GM23338 (cell line): ENCODE data around the gene WFDC9. TPM values are rescaled to one million over a fixed set of nuclear protein-coding genes. Genes with fewer than 3 reads are reported as not detected.
A peak's percentile ranks its signal among the peaks of the same experiment; 100 is the strongest.

Experiments
- ATAC-seq: fragments of 200-7000 bp; cut with Tn5 transposase; 3 replicates; pipeline ENCODE4 v1.9.1; 2020
- DNase-seq: peaks from one replicate; pipeline ENCODE4 v3.0.0-alpha.2; 2015; ENCODE audit warnings: low spot score
- H2AFZ ChIP-seq: fragments of 200-600 bp; sonication (generic); 2 replicates; pipeline ENCODE4 v1.8.0; 2016; ENCODE audit warnings: antibody characterized with exemption, mild to moderate bottlenecking, moderate library complexity
- H3F3A ChIP-seq: fragments of 200-600 bp; sonication (generic); replicated peaks from 2 replicates; pipeline ENCODE4 v1.8.0; 2017; ENCODE audit warnings: antibody characterized with exemption, mixed run types, low read depth
- H3K27ac ChIP-seq: fragments of 200-600 bp; sonication (generic); 2 replicates; pipeline ENCODE4 v1.6.1; 2016; ENCODE audit warnings: low read depth
- H3K27me3 ChIP-seq: fragments of 200-600 bp; sonication (generic); 2 replicates; pipeline ENCODE4 v1.8.0; 2016; ENCODE audit warnings: mild to moderate bottlenecking, mixed run types, moderate library complexity; ENCODE audit not compliant: insufficient read depth
- H3K36me3 ChIP-seq: fragments of 200-600 bp; sonication (generic); 2 replicates; pipeline ENCODE4 v1.8.0; 2016; ENCODE audit warnings: mild to moderate bottlenecking; ENCODE audit not compliant: insufficient read depth
- H3K4me1 ChIP-seq: fragments of 200-600 bp; sonication (generic); 2 replicates; pipeline ENCODE4 v1.8.0; 2016; ENCODE audit warnings: mild to moderate bottlenecking, moderate library complexity; ENCODE audit not compliant: insufficient read depth
- H3K4me2 ChIP-seq: fragments of 200-600 bp; sonication (generic); 2 replicates; pipeline ENCODE4 v1.7.1; 2017; ENCODE audit warnings: mixed run types
- H3K4me3 ChIP-seq: fragments of 200-600 bp; sonication (generic); 2 replicates; pipeline ENCODE4 v1.6.1; 2016; ENCODE audit warnings: mixed run types
- H3K79me2 ChIP-seq: fragments of 200-600 bp; sonication (generic); replicated peaks from 2 replicates; pipeline ENCODE4 v1.8.0; 2017; ENCODE audit warnings: mild to moderate bottlenecking; ENCODE audit not compliant: insufficient read depth
- H3K9me2 ChIP-seq: fragments of 200-600 bp; sonication (generic); 2 replicates; pipeline ENCODE4 v1.8.0; 2017; ENCODE audit not compliant: insufficient read depth
- H4K20me1 ChIP-seq: fragments of 200-600 bp; sonication (generic); replicated peaks from 2 replicates; pipeline ENCODE4 v1.8.0; 2017; ENCODE audit warnings: mild to moderate bottlenecking; ENCODE audit not compliant: insufficient read depth
- H3K27ac Mint-ChIP-seq: 2 replicates; pipeline ENCODE4 v1.8.0; 2020; ENCODE audit warnings: inconsistent platforms, mild to moderate bottlenecking, moderate library complexity, mixed read lengths
- H3K27me3 Mint-ChIP-seq: 3 replicates; pipeline ENCODE4 v1.8.0; 2022; ENCODE audit warnings: low read depth, mild to moderate bottlenecking, moderate library complexity, mixed read lengths, inconsistent platforms; ENCODE audit not compliant: insufficient read depth, poor library complexity
- H3K36me3 Mint-ChIP-seq: 3 replicates; pipeline ENCODE4 v1.8.0; 2021; ENCODE audit warnings: low read depth, mild to moderate bottlenecking, inconsistent platforms, moderate library complexity, mixed read lengths
- H3K4me1 Mint-ChIP-seq: 3 replicates; pipeline ENCODE4 v1.8.0; 2020; ENCODE audit warnings: mild to moderate bottlenecking, inconsistent platforms, mixed read lengths
- H3K4me3 Mint-ChIP-seq: 3 replicates; pipeline ENCODE4 v1.8.0; 2021; ENCODE audit warnings: moderate library complexity, mild to moderate bottlenecking, inconsistent platforms, mixed read lengths
- H3K9me3 Mint-ChIP-seq: 3 replicates; pipeline ENCODE4 v1.8.0; 2020; ENCODE audit warnings: moderate library complexity, mild to moderate bottlenecking, inconsistent platforms, mixed read lengths
- CREB1 ChIP-seq: fragments of 250-450 bp; sonication (Bioruptor Pico); IDR thresholded peaks from 2 replicates; pipeline ENCODE4 v1.5.0; 2020; ENCODE audit warnings: low read depth, mild to moderate bottlenecking, moderate library complexity
- EZH2phosphoT487 ChIP-seq: fragments of 200-600 bp; sonication (generic); IDR thresholded peaks from one replicate; pipeline ENCODE4 v1.8.1; 2018; ENCODE audit warnings: antibody characterized with exemption; ENCODE audit not compliant: unreplicated experiment
- JUNB ChIP-seq: IDR thresholded peaks from one replicate; pipeline ENCODE4 v1.6.1; 2016; ENCODE audit warnings: antibody characterized with exemption; ENCODE audit not compliant: unreplicated experiment
- NANOG ChIP-seq: IDR thresholded peaks from 2 replicates; pipeline ENCODE4 v1.6.1; 2016; ENCODE audit warnings: antibody characterized with exemption, borderline replicate concordance
- POLR2AphosphoS5 ChIP-seq: IDR thresholded peaks from 2 replicates; pipeline ENCODE4 v1.6.1; 2016; ENCODE audit warnings: antibody characterized with exemption, low read depth
- ZNF331 ChIP-seq: fragments of 250-450 bp; sonication (Bioruptor Pico); IDR thresholded peaks from 2 replicates; pipeline ENCODE4 v1.5.0; 2020; ENCODE audit warnings: low read depth, mild to moderate bottlenecking, moderate library complexity
- polyA plus RNA-seq: library from polyadenylated mRNA; unstranded; fragments of >200 nt; fragmentation: Nextera tagmentation; extraction: Ambion mirVana; gene quantifications from 2 replicates; pipeline ENCODE4 v1.2.1, GENCODE V29; 2016
- total RNA-seq: library from RNA; depleted of rRNA; stranded (reverse); fragments of >200 nt; shearing (Covaris generic); gene quantifications from 2 replicates; pipeline ENCODE4 v1.2.3, GENCODE V29; 2014
- TF ChIP-seq, protein P1 (sequence below), 2 experiments: fragments of 200-600 bp in 1 of 2; sonication (generic) in 1 of 2; conservative IDR thresholded peaks; 2 replicates each; pipeline versions ENCODE4 v1.5.1 to v1.6.1; 2016 to 2017; ENCODE audit warnings: antibody characterized with exemption in 2 of 2, low read depth in 2 of 2, mild to moderate bottlenecking in 2 of 2, moderate library complexity in 1 of 2
- TF ChIP-seq, protein P2 (sequence below): IDR thresholded peaks from 2 replicates; pipeline ENCODE4 v1.6.1; 2016; ENCODE audit warnings: antibody characterized with exemption
- TF ChIP-seq, protein P3 (sequence below): IDR thresholded peaks from one replicate; pipeline ENCODE4 v1.6.1; 2018; ENCODE audit warnings: antibody characterized with exemption; ENCODE audit not compliant: unreplicated experiment
- TF ChIP-seq, protein P4 (sequence below): fragments of 250-450 bp; sonication (Bioruptor Pico); IDR thresholded peaks from 2 replicates; pipeline ENCODE4 v1.5.0; 2020; ENCODE audit warnings: mild to moderate bottlenecking, moderate library complexity

WFDC9 gene
- total and polyA plus RNA-seq, 2 experiments from 2014 or later, result not detected

DNA sequence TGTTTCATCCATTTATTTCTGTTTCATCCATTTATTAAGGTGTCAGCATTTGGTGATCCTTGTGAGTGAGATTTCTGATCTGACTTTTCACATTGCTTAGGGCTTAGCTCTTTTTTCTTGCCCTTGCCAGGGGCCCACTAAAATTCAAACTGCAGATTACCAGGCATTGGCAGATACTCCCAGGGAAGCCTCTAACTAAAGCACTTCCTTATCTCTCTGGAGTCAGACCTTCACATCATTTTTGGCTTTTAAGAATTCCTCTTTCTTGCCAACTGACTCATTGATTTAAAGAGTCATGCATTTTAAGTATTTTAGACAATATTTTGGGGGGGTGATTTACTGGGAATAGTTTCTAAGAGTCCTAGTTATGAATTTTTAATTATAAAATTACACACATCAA is 49.4 kb downstream of the WFDC9 start (continued):
- TF ChIP-seq, protein P1, sequence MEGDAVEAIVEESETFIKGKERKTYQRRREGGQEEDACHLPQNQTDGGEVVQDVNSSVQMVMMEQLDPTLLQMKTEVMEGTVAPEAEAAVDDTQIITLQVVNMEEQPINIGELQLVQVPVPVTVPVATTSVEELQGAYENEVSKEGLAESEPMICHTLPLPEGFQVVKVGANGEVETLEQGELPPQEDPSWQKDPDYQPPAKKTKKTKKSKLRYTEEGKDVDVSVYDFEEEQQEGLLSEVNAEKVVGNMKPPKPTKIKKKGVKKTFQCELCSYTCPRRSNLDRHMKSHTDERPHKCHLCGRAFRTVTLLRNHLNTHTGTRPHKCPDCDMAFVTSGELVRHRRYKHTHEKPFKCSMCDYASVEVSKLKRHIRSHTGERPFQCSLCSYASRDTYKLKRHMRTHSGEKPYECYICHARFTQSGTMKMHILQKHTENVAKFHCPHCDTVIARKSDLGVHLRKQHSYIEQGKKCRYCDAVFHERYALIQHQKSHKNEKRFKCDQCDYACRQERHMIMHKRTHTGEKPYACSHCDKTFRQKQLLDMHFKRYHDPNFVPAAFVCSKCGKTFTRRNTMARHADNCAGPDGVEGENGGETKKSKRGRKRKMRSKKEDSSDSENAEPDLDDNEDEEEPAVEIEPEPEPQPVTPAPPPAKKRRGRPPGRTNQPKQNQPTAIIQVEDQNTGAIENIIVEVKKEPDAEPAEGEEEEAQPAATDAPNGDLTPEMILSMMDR (conservative IDR thresholded peaks at IDR 0.05; ENCODE audit: low read depth in 2 of 2), result no peak
- TF ChIP-seq NANOG, result no peak
- TF ChIP-seq, protein P2, sequence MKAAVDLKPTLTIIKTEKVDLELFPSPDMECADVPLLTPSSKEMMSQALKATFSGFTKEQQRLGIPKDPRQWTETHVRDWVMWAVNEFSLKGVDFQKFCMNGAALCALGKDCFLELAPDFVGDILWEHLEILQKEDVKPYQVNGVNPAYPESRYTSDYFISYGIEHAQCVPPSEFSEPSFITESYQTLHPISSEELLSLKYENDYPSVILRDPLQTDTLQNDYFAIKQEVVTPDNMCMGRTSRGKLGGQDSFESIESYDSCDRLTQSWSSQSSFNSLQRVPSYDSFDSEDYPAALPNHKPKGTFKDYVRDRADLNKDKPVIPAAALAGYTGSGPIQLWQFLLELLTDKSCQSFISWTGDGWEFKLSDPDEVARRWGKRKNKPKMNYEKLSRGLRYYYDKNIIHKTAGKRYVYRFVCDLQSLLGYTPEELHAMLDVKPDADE, result no peak
- no peak for TF ChIP-seq ZNF331 (CRISPR knock-in tag)
- TF ChIP-seq, protein P3, sequence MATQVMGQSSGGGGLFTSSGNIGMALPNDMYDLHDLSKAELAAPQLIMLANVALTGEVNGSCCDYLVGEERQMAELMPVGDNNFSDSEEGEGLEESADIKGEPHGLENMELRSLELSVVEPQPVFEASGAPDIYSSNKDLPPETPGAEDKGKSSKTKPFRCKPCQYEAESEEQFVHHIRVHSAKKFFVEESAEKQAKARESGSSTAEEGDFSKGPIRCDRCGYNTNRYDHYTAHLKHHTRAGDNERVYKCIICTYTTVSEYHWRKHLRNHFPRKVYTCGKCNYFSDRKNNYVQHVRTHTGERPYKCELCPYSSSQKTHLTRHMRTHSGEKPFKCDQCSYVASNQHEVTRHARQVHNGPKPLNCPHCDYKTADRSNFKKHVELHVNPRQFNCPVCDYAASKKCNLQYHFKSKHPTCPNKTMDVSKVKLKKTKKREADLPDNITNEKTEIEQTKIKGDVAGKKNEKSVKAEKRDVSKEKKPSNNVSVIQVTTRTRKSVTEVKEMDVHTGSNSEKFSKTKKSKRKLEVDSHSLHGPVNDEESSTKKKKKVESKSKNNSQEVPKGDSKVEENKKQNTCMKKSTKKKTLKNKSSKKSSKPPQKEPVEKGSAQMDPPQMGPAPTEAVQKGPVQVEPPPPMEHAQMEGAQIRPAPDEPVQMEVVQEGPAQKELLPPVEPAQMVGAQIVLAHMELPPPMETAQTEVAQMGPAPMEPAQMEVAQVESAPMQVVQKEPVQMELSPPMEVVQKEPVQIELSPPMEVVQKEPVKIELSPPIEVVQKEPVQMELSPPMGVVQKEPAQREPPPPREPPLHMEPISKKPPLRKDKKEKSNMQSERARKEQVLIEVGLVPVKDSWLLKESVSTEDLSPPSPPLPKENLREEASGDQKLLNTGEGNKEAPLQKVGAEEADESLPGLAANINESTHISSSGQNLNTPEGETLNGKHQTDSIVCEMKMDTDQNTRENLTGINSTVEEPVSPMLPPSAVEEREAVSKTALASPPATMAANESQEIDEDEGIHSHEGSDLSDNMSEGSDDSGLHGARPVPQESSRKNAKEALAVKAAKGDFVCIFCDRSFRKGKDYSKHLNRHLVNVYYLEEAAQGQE, result no peak
- TF ChIP-seq CREB1, result no peak
- TF ChIP-seq JUNB, result no peak
- no peak for TF ChIP-seq EZH2phosphoT487

DNA sequence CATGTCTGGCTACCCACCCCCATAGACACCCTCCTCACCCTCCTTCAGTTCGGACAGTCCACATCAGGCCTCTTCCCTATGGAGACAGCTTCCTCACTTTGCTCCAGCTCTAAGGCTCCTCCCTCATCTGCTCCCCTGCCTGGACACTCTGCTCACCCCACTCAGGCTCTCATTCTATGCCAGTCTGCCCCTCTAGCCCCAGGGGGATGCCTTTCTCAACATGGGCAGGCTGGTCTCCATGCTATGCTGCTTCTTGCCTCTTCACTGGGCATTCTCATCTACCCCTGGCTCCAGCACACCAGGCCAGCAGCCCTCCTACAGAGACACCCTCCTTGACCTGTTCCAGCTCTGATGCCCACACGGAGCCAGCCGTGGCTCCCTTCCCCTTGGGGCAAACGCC is 51.9 kb downstream of the WFDC9 start, which contains the start of gene WFDC8:
Gene WFDC8, minus strand, starts transcription at position 101 of the 400 bp plus-strand sequence. Its CDS starts 37 bp downstream, at position 64.
- DNase-seq, result no peak
- no peaks in the 10 kb centered on the region for H3K27me3 ChIP-seq
- Mint-ChIP-seq H3K36me3 (no peaks in the 10 kb centered on the region), H3K4me3 (no peak within 1 kb of the TSS), H3K4me1 (peaks cover 38% of the 10 kb centered on the region), H3K27me3 (no peaks in the 10 kb centered on the region), H3K9me3 (no peaks in the 10 kb centered on the region), H3K27ac (peak within 1 kb of the TSS; percentile 60)
- H3K4me2 ChIP-seq, result no peak within 1 kb of the TSS
- no peak for ATAC-seq
- H3K36me3 ChIP-seq, result no peaks in the 10 kb centered on the region
- H2AFZ ChIP-seq, result peak within 1 kb of the TSS; percentile 45; the same call in 1 of the 2 replicates
- H3F3A ChIP-seq, result no peaks in the 10 kb centered on the region
- peaks cover 42% of the 10 kb centered on the region for H3K4me1 ChIP-seq
- no peak within 1 kb of the TSS for H3K4me3 ChIP-seq
- no peaks in the 10 kb centered on the region for H3K79me2 ChIP-seq
- no peaks in the 10 kb centered on the region for H4K20me1 ChIP-seq
- peak within 1 kb of the TSS; percentile 73 for H3K27ac ChIP-seq
- H3K9me2 ChIP-seq, result no peaks in the 10 kb centered on the region
- TF ChIP-seq, protein P4, sequence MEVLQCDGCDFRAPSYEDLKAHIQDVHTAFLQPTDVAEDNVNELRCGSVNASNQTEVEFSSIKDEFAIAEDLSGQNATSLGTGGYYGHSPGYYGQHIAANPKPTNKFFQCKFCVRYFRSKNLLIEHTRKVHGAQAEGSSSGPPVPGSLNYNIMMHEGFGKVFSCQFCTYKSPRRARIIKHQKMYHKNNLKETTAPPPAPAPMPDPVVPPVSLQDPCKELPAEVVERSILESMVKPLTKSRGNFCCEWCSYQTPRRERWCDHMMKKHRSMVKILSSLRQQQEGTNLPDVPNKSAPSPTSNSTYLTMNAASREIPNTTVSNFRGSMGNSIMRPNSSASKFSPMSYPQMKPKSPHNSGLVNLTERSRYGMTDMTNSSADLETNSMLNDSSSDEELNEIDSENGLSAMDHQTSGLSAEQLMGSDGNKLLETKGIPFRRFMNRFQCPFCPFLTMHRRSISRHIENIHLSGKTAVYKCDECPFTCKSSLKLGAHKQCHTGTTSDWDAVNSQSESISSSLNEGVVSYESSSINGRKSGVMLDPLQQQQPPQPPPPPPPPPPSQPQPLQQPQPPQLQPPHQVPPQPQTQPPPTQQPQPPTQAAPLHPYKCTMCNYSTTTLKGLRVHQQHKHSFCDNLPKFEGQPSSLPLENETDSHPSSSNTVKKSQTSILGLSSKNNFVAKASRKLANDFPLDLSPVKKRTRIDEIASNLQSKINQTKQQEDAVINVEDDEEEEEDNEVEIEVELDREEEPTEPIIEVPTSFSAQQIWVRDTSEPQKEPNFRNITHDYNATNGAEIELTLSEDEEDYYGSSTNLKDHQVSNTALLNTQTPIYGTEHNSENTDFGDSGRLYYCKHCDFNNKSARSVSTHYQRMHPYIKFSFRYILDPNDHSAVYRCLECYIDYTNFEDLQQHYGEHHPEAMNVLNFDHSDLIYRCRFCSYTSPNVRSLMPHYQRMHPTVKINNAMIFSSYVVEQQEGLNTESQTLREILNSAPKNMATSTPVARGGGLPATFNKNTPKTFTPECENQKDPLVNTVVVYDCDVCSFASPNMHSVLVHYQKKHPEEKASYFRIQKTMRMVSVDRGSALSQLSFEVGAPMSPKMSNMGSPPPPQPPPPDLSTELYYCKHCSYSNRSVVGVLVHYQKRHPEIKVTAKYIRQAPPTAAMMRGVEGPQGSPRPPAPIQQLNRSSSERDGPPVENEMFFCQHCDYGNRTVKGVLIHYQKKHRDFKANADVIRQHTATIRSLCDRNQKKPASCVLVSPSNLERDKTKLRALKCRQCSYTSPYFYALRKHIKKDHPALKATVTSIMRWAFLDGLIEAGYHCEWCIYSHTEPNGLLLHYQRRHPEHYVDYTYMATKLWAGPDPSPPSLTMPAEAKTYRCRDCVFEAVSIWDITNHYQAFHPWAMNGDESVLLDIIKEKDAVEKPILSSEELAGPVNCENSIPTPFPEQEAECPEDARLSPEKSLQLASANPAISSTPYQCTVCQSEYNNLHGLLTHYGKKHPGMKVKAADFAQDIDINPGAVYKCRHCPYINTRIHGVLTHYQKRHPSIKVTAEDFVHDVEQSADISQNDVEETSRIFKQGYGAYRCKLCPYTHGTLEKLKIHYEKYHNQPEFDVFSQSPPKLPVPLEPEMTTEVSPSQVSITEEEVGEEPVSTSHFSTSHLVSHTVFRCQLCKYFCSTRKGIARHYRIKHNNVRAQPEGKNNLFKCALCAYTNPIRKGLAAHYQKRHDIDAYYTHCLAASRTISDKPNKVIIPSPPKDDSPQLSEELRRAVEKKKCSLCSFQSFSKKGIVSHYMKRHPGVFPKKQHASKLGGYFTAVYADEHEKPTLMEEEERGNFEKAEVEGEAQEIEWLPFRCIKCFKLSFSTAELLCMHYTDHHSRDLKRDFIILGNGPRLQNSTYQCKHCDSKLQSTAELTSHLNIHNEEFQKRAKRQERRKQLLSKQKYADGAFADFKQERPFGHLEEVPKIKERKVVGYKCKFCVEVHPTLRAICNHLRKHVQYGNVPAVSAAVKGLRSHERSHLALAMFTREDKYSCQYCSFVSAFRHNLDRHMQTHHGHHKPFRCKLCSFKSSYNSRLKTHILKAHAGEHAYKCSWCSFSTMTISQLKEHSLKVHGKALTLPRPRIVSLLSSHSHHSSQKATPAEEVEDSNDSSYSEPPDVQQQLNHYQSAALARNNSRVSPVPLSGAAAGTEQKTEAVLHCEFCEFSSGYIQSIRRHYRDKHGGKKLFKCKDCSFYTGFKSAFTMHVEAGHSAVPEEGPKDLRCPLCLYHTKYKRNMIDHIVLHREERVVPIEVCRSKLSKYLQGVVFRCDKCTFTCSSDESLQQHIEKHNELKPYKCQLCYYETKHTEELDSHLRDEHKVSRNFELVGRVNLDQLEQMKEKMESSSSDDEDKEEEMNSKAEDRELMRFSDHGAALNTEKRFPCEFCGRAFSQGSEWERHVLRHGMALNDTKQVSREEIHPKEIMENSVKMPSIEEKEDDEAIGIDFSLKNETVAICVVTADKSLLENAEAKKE (CRISPR knock-in tag), result no peak
- TF ChIP-seq POLR2AphosphoS5, result no peak
